ENCODE results near the gene ZNF823. TPM values are rescaled to one million over a fixed set of nuclear protein-coding genes. Genes with fewer than 3 reads are reported as not detected.

Gene ZNF823
- total and polyA plus RNA-seq, 2 of the 13 experiments (the other 11 are each of a cell fraction or from before 2014, with no cell fraction given) = 5.7 to 11.7 TPM

GRCh38 chr19:11766597-11767591 is 28.1 kb upstream of the ZNF823 start, which contains the start of gene ZNF441 (continued):
- TF ChIP-seq USF2 (IDR thresholded peaks at IDR 0.05; ENCODE audit: low read depth, low read length) (no peak), USF2 (CRISPR knock-in tag; IDR thresholded peaks at IDR 0.05; ENCODE audit: borderline replicate concordance) (no peak), JUNB (CRISPR knock-in tag; IDR thresholded peaks at IDR 0.05; ENCODE audit: borderline replicate concordance) (no peak), KDM5A (IDR thresholded peaks at IDR 0.05; ENCODE audit: borderline replicate concordance, low read length) (peak; percentile 54; the same call in 1 of the 2 replicates), RORA (CRISPR knock-in tag; IDR thresholded peaks at IDR 0.05) (no peak), KDM2A (CRISPR knock-in tag; IDR thresholded peaks at IDR 0.05; ENCODE audit: borderline replicate concordance, low read depth) (peak; percentile 63; the same call in 1 of the 2 replicates), TOPORS (CRISPR knock-in tag; IDR thresholded peaks at IDR 0.05) (0 out of 2 replicates have a peak, but pooled peaks have one; percentile 79), GATAD1 (CRISPR knock-in tag; IDR thresholded peaks at IDR 0.05) (peak; percentile 60; the same call in 1 of the 2 replicates), ZNF142 (CRISPR knock-in tag; IDR thresholded peaks at IDR 0.05) (no peak), RNF2 (conservative IDR thresholded peaks at IDR 0.05; ENCODE audit: low read depth) (no peak), SRY (CRISPR knock-in tag; IDR thresholded peaks at IDR 0.05) (0 out of 2 replicates have a peak, but pooled peaks have one; percentile 22), TMF1 (CRISPR knock-in tag; IDR thresholded peaks at IDR 0.05; ENCODE audit: low read depth) (peak; percentile 77; the same call in 1 of the 2 replicates), ZFP1 (CRISPR knock-in tag; IDR thresholded peaks at IDR 0.05) (no peak), SRSF4 (IDR thresholded peaks at IDR 0.05; ENCODE audit: low read depth, low read length, poor library complexity, severe bottlenecking) (no peak), CAMTA2 (CRISPR knock-in tag; IDR thresholded peaks at IDR 0.05; ENCODE audit: borderline replicate concordance) (no peak; the same call in 1 of the 2 replicates), ISX (CRISPR knock-in tag; conservative IDR thresholded peaks at IDR 0.05) (no peak), YEATS4 (CRISPR knock-in tag; IDR thresholded peaks at IDR 0.05; ENCODE audit: borderline replicate concordance) (peak; percentile 71), NCOA2 (CRISPR knock-in tag; IDR thresholded peaks at IDR 0.05) (peak; percentile 43; the same call in 1 of the 2 replicates), HNRNPUL1 (IDR thresholded peaks at IDR 0.05; ENCODE audit: low read depth, low read length) (no peak), ZNF652 (CRISPR knock-in tag; IDR thresholded peaks at IDR 0.05; ENCODE audit: borderline replicate concordance, low read depth) (no peak)
